Measurements from ENCODE around the gene KRT74. TPM values are rescaled to one million over a fixed set of nuclear protein-coding genes. Genes with fewer than 3 reads are reported as not detected.

The KRT74 gene
- total RNA-seq, 2 experiments from 2014 or later: not detected

DNA sequence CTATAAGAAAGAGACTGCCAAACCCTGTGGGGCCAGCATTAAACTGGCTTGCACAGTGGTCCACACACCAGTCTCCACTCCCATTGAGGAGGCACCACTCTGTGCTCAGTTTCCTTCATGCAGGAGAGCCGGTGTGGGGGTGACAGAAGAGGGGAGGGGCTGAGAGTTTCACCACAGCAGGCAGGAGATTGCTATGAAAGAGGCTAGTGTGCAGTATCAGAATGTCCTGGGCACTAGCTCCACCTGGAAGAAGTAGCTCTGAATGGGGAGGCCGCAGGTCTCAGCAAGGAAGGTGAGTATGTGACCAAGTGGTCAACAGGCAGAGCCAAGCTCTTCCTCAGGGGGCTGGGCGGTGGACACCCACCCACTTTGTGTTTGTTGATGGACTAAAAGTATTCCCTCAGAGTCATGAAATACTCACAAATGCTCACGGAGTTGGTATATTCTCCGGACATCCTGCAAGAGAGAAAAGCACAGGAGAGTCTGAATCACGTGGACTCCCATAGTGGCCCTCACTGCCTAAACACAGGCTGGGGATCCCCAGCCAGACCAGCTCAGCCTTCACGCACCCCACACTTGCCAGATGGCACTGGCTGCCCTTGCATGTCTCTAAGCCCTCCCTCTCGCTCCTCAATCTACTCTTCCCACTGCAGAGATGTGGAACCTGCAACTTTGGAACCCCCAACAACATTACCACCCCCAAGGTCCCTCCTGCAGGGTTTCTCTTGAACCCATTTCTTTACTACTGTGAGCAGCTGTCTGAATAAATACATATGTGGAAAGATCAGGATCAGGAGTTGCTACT lies 35.4 kb upstream of the KRT74 start:
- Mint-ChIP-seq H3K4me1 (peaks cover 18% of the 10 kb centered on the region), H3K9me3 (no peaks in the 10 kb centered on the region), H3K36me3 (ENCODE audit: low read depth) (no peaks in the 10 kb centered on the region), H3K27me3 (peaks cover 25% of the 10 kb centered on the region), H3K27ac (no peak overlapping the region), H3K4me3 (no peak overlapping the region)
- ChIA-PET POLR2A (no interaction called here), CTCF (interaction anchor here (0.8 kb wide), 1 partner anchor 261 kb away, joined by 4 read pairs; no protein-coding TSS in a partner anchor)
- DNase-seq: peak; percentile 12

DNA sequence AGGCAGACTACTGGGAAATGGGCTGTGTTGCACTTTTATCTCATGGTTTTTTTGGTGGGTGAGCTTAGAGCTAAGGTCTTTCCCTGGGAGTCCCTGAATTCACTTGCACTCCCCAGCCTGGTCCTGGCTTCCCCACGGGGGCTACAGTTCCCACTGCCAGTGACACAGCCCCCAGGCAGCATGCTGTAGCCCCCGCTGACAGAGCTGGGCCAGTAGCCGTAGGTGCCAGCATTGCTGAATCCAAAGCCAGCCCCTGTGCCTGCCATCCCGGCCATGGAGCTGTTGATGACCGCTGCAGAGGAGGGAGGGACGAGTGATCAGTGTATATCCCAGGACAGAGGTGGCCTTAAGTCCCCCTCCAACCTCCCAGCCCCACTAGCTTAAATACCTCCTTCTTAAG lies 34.5 kb upstream of the KRT74 start:
- no peaks in the 10 kb centered on the region for H3K9me3 Mint-ChIP-seq
- ChIA-PET POLR2A (no interaction called here), CTCF (interaction anchor here (0.8 kb wide), 1 partner anchor 262 kb away, joined by 4 read pairs; no protein-coding TSS in a partner anchor)
- H3K36me3 Mint-ChIP-seq (ENCODE audit: low read depth): no peaks in the 10 kb centered on the region
- no peak for DNase-seq
- H3K4me1 Mint-ChIP-seq: peaks cover 18% of the 10 kb centered on the region
- H3K27me3 Mint-ChIP-seq: peaks cover 25% of the 10 kb centered on the region
- H3K27ac Mint-ChIP-seq: no peak overlapping the region
- no peak overlapping the region for H3K4me3 Mint-ChIP-seq

DNA sequence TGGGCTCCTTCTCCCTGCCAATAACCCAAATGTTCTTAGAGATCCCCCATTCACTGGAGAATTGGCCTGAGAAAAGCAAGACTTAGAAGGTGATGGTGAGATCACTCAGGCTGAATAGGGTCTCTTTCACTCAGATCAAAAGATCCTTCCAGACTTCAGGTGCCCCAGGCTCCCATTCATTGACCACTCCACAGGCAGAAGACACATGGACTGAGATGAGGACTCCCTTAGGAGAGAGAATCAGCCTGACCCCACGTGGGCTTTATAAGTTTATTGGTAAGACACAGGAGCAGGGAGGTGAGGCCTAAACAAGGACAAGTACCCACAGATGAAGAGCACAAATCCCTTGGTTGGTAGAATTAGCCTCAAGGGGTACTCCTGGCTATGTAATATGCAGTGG lies 33.7 kb upstream of the KRT74 start:
- Mint-ChIP-seq H3K4me3 (no peak overlapping the region), H3K27me3 (peaks cover 29% of the 10 kb centered on the region), H3K36me3 (ENCODE audit: low read depth) (no peaks in the 10 kb centered on the region), H3K27ac (no peak overlapping the region), H3K4me1 (peaks cover 18% of the 10 kb centered on the region), H3K9me3 (no peaks in the 10 kb centered on the region)
- ChIA-PET POLR2A (no interaction called here), CTCF (no interaction called here)
- peak; percentile 7 for DNase-seq

DNA sequence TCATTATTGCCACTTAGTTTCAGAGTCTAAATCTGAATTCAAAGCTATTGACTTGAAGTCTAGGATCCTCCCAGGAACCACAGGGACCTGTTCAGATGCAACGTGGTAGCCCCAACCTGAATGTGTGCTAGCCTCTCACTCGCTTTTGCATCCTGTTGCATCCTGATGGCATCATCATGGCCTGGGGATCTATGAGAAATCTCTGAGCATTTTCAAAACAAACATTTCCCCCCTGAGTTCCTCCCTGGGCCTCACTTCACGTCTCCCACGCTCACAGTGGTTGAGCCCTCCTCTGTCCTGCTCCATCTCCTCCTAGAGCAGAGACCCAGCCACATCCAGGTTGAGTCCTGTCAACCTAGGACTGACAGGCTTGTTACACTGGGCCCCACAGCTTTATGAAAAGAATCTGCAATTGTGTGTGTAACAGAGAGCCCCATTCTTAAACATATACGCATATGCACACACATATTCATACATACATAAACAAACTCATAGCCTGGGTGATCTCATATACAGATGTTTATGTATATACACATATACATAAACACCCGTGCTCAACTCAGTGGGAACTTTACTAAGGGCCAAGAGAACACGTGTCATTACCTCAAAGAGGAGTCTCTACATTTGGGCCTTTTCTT lies 33.1 kb upstream of the KRT74 start:
- no peak for DNase-seq
- ChIA-PET CTCF (no interaction called here), POLR2A (no interaction called here)
- Mint-ChIP-seq H3K4me3 (no peak overlapping the region), H3K36me3 (ENCODE audit: low read depth) (no peaks in the 10 kb centered on the region), H3K4me1 (peaks cover 18% of the 10 kb centered on the region), H3K27me3 (peaks cover 27% of the 10 kb centered on the region), H3K27ac (no peak overlapping the region), H3K9me3 (no peaks in the 10 kb centered on the region)

DNA sequence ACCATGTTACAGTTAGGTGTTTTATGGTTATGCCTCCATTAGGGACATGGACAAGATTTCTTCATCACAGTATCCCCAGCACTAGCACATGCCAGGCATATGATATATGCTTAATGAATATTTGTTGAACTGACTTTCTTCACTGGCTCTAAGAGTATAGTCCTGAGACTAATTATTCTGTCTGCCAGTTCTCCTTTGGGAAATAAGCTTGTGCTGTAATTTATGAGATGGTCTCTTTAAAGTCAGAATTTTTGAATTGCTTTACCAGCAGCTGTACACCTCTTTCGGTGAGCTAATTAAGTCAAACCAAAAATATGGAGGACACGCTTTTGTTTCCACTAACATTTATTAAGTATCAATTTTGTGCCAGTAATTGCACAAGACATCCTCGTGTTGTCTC lies 32.5 kb upstream of the KRT74 start:
- Mint-ChIP-seq H3K4me1 (peaks cover 13% of the 10 kb centered on the region), H3K4me3 (no peak overlapping the region), H3K36me3 (ENCODE audit: low read depth) (no peaks in the 10 kb centered on the region), H3K9me3 (no peaks in the 10 kb centered on the region), H3K27ac (no peak overlapping the region), H3K27me3 (peaks cover 26% of the 10 kb centered on the region)
- DNase-seq: no peak
- ChIA-PET CTCF (no interaction called here), POLR2A (no interaction called here)

DNA sequence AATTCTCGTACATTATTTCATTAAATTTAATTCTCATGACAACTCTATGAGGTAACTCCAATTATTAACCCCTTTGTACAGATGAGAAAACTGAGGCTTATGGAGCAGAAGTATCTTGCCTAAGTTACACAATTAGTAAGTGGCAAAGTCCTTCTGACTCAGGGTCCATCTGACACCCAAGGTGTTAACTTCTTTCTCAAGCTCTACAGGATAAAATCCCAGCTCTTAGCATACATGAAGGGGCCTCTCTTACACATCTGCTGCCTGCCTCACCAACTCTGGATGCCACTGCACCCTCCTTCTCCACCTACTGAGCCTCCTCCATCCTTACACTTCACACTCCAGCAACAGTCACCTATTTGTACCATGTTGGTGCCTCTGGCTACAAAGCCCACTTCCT lies 31.9 kb upstream of the KRT74 start:
- Mint-ChIP-seq H3K27ac (no peak overlapping the region), H3K36me3 (ENCODE audit: low read depth) (no peaks in the 10 kb centered on the region), H3K9me3 (no peaks in the 10 kb centered on the region), H3K4me3 (no peak overlapping the region), H3K4me1 (peaks cover 11% of the 10 kb centered on the region), H3K27me3 (peaks cover 26% of the 10 kb centered on the region)
- ChIA-PET CTCF (no interaction called here), POLR2A (no interaction called here)
- DNase-seq: no peak

DNA sequence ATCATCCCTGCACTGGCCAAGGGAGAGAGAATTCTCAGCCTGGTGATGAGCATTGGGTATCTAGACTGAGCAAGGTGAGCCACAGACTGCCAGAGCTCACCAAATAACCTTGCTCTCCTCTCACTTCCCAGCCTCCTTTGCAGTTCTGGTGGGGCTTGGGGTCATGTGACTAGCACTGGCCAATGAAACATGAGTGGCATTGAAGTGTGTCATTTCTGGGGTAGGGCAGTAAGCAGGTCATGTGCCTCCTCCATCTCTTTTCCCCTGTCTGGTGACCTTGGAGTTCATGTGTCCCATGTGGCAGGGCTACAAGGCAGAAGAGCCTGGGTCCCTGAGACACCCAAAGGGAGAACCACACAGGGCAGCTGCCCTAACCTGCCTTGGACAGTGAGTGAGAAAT lies 31.2 kb upstream of the KRT74 start:
- Mint-ChIP-seq H3K9me3 (no peaks in the 10 kb centered on the region), H3K36me3 (ENCODE audit: low read depth) (no peaks in the 10 kb centered on the region), H3K4me3 (no peak overlapping the region), H3K4me1 (peaks cover 5% of the 10 kb centered on the region), H3K27me3 (peaks cover 29% of the 10 kb centered on the region), H3K27ac (no peak overlapping the region)
- ChIA-PET POLR2A (no interaction called here), CTCF (no interaction called here)
- peak; percentile 10 for DNase-seq

DNA sequence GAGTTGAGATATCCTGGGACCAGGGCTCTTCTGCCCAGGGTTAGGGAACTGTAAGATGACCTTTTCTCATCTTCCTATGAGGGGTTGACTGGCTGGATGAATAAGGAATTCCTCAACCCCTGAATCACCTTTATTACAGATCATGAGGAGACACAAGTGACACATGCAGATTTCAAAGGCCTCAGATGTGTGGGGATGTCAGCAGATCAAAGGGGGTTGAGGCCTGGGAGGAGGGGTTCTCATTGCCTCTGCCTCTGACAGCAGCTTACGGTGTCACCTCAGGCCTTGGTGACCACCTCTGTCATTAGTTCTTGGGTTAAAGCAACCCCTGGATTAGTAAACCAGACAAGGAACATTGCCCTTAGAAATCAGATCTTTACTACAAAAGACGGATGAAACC lies 29.7 kb upstream of the KRT74 start:
- no peak overlapping the region for H3K4me3 Mint-ChIP-seq
- DNase-seq: no peak
- H3K9me3 Mint-ChIP-seq: no peaks in the 10 kb centered on the region
- H3K4me1 Mint-ChIP-seq: peaks cover 4% of the 10 kb centered on the region
- ChIA-PET POLR2A (no interaction called here), CTCF (no interaction called here)
- no peaks in the 10 kb centered on the region for H3K36me3 Mint-ChIP-seq (ENCODE audit: low read depth)
- H3K27ac Mint-ChIP-seq: no peak overlapping the region
- peaks cover 35% of the 10 kb centered on the region for H3K27me3 Mint-ChIP-seq

DNA sequence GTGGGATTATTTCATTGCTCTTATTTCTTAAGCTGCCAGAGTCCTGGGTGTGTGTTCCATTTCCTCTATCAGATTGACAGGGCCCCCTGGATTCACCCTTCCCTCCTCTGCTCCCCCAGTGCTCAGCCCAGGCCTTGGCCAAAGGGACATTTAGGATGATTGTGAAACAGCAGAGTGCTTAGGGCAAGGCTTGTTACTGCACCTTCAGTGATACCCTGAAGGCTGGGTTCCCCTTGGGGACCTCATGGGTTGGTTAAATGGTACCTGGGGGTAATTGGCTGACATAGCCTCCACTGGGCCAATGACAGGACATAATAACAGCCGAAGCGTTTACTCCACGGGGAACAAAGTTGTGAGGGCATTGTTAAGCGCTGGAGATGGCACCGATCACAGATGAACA lies 28.9 kb upstream of the KRT74 start:
- peak; percentile 2 for DNase-seq
- Mint-ChIP-seq H3K36me3 (ENCODE audit: low read depth) (no peaks in the 10 kb centered on the region), H3K9me3 (no peaks in the 10 kb centered on the region), H3K4me1 (peaks cover 4% of the 10 kb centered on the region), H3K27me3 (peaks cover 38% of the 10 kb centered on the region), H3K27ac (no peak overlapping the region), H3K4me3 (no peak overlapping the region)
- CTCF ChIA-PET: no interaction called here
- POLR2A ChIA-PET: no interaction called here

DNA sequence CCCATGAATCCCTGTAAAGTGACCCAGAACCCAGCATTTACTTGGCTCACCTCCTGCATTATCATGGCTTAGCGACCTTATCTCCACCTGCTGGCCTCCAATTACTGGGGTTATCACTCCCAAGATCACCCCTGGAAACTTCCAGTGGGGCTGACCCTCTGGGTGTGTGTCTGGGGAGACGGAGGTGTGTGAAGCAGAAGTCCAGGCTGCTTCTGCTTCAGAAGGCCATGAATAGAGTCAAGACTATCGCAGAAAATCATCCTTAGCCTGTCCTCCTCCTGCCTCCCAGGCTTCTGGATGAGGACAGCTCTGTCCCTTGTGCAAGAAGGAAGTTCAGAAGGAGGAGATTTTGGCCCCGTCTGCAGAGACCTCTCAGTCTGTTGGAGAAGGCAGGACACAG lies 28.0 kb upstream of the KRT74 start:
- no peak for DNase-seq
- POLR2A ChIA-PET: no interaction called here

DNA sequence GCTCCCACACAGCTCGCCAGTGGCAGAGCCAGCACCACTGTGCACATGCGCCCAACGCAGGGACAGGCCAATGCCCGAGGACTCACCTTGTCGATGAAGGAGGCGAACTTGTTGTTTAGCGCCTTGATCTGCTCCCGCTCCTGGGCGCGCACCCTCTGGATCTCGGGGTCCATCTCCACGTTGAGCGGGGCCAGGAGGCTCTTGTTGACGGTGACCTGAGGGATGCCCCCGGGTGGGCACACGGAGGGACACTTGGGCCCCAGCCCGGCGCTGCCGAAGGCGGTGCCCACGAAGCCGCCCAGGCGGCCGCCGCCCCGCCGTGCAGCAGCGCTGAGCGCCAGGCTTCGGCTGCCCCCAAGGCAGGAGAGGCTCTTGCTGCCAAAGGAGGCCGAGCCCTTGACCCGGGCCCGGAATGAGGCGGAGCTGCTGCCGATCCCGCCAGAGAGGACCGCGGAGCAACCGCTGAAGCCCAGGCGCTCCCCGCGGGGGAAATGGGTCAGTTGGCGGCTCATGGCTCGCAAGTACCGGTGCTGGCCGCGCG lies 27.4 kb upstream of the KRT74 start, which contains the start of gene KRT72:
KRT72 (minus strand) TSS at position 523 of the 541 bp plus-strand sequence; CDS start at position 512, 11 bp downstream.
- H3K4me1 Mint-ChIP-seq: peaks cover 4% of the 10 kb centered on the region
- H3K4me3 Mint-ChIP-seq: no peak within 1 kb of the TSS
- POLR2A ChIA-PET: no interaction called here
- no peaks in the 10 kb centered on the region for H3K36me3 Mint-ChIP-seq (ENCODE audit: low read depth)
- CTCF ChIA-PET: no interaction called here
- H3K9me3 Mint-ChIP-seq: no peaks in the 10 kb centered on the region
- DNase-seq: peak; percentile 9
- H3K27me3 Mint-ChIP-seq: peaks cover 38% of the 10 kb centered on the region
- no peak within 1 kb of the TSS for H3K27ac Mint-ChIP-seq

More for the DNA sequence above, 28.0 kb upstream of the KRT74 start:
- H3K27ac Mint-ChIP-seq: no peak overlapping the region
- H3K4me1 Mint-ChIP-seq: peaks cover 4% of the 10 kb centered on the region
- CTCF ChIA-PET: no interaction called here
- peaks cover 39% of the 10 kb centered on the region for H3K27me3 Mint-ChIP-seq
- H3K36me3 Mint-ChIP-seq (ENCODE audit: low read depth): no peaks in the 10 kb centered on the region
- H3K4me3 Mint-ChIP-seq: no peak overlapping the region
- no peaks in the 10 kb centered on the region for H3K9me3 Mint-ChIP-seq

DNA sequence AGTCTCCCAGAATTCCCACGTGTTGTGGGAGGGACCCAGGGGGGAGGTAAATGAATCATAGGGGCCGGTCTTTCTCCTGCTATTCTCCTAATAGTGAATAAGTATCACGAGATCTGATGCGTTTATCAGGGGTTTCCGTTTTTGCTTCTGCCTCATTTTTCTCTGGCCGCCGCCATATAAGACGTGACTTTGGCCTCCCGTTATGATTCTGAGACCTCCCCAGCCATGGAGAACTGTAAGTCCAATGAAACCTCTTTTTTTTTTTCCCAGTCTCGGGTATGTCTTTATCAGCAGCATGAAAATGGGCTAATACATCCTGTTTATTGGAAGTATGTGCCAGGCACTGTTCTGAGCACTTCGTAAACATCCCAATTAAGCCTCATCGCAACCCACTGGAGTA lies 26.8 kb upstream of the KRT74 start:
- Mint-ChIP-seq H3K27me3 (peaks cover 39% of the 10 kb centered on the region), H3K4me1 (peaks cover 4% of the 10 kb centered on the region), H3K4me3 (no peak overlapping the region), H3K9me3 (no peaks in the 10 kb centered on the region), H3K27ac (no peak overlapping the region), H3K36me3 (ENCODE audit: low read depth) (no peaks in the 10 kb centered on the region)
- POLR2A ChIA-PET: no interaction called here
- CTCF ChIA-PET: no interaction called here
- DNase-seq: no peak

DNA sequence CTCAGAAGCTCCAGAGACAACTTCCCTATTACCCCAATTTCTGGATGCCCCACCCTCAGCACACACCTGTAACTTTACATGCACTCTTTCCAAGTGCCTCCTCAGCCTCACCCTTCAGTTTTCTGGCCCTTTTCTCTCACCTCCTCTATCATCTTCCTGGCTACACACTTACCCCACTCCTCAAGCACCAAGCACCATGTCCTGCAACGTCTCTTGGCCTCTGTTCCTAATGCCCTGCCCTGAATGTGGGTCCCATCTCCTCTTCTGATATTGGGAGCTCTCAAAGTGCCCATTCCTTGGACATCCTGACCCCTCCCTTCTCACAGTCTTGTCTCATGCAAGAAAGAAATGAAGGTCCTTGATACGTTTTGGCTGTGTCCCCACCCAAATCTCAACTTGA lies 26.4 kb upstream of the KRT74 start:
- ChIA-PET CTCF (no interaction called here), POLR2A (no interaction called here)
- H3K36me3 Mint-ChIP-seq (ENCODE audit: low read depth): no peaks in the 10 kb centered on the region
- no peak overlapping the region for H3K27ac Mint-ChIP-seq
- no peak overlapping the region for H3K4me3 Mint-ChIP-seq
- H3K27me3 Mint-ChIP-seq: peaks cover 36% of the 10 kb centered on the region
- DNase-seq: no peak
- no peaks in the 10 kb centered on the region for H3K9me3 Mint-ChIP-seq
- H3K4me1 Mint-ChIP-seq: peaks cover 2% of the 10 kb centered on the region

DNA sequence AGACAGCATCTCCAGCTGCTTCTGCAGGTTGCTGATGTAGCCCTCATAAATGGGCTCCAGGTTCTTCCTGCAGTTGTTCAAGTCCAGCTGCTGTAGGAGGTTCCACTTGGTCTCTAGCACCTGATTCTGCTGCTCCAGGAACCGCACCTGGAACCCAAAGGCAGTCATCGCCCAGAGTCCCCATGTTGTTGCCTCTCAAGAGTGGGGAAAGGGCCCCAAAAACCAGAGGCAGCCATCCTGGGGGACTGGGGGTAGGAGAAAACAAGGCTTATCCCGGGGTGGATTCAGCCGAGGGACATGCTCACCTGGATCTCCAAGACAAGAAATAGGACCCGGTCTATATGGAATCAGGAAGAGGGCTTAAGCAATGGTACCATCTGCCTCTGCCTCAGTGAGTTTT lies 25.3 kb upstream of the KRT74 start:
- CTCF ChIA-PET: no interaction called here
- H3K4me3 Mint-ChIP-seq: no peak overlapping the region
- H3K27me3 Mint-ChIP-seq: peaks cover 38% of the 10 kb centered on the region
- no peak for DNase-seq
- H3K27ac Mint-ChIP-seq: no peak overlapping the region
- no peaks in the 10 kb centered on the region for H3K9me3 Mint-ChIP-seq
- no peaks in the 10 kb centered on the region for H3K4me1 Mint-ChIP-seq
- POLR2A ChIA-PET: no interaction called here
- H3K36me3 Mint-ChIP-seq (ENCODE audit: low read depth): no peaks in the 10 kb centered on the region
